Measurements from ENCODE around the gene ACVR1B. TPM values are rescaled to one million over a fixed set of nuclear protein-coding genes. Genes with fewer than 3 reads are reported as not detected.

Gene ACVR1B
- total and polyA plus RNA-seq, 2 of the 8 experiments (the other 6 are each of a cell fraction or from before 2014, with no cell fraction given), result 16.0 to 19.2 TPM

DNA sequence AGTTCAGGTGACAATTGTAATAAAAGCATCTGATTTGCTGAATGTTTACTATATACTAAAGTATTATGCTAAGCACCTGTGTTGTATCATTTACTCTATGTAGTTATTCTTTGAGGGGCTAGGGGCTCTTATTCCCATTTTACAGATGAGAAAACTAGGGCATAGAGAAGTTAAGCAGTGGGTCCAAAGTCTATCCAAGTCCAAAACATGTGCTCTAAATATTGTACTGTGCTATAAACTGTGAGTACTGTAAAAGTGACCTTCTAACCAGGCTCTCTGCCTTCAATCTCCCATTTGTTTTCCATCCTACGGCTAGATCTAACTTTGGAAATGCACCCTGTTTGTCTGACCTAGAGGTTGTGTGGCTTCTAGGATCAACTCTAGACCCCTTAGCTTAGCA is 9.0 kb downstream of the ACVR1B start:
- 0 out of 2 replicates have a peak, but pooled peaks cover 2% of the 10 kb centered on the region for H3K79me1 ChIP-seq (ENCODE audit: low read depth, low read length)
- no peak overlapping the region for H2AFZ ChIP-seq (ENCODE audit: low read length)
- peaks cover 0 to 2% (median under 1%) of the 10 kb centered on the region in 4 experiments; a peak in 1 of 7 replicates for H3K4me1 ChIP-seq (replicated peaks in 1 of 4; ENCODE audit: control insufficient read depth in 3 of 4, insufficient read depth in 4 of 4, low read length in 3 of 4)
- no peak overlapping the region for H3K27ac ChIP-seq (ENCODE audit: low read depth, low read length)
- H3K9ac ChIP-seq (replicated peaks in 1 of 4; ENCODE audit: extremely low read depth in 1 of 4, low read depth in 3 of 4, low read length in 3 of 4), result no peak overlapping the region
- ChIA-PET CTCF (ENCODE audit: partially characterized antibody) (interaction anchor here (4.3 kb wide), 1 partner anchor 11 kb away, joined by 40 read pairs; no protein-coding TSS in a partner anchor), POLR2A (ENCODE audit: partially characterized antibody) (no interaction called here)
- H3K4me3 ChIP-seq (ENCODE audit: extremely low read depth in 1 of 4, insufficient read depth in 2 of 4, low read depth in 3 of 4, low read length in 4 of 4), result no peak overlapping the region
- H2BK20ac ChIP-seq (ENCODE audit: low read length), result no peak overlapping the region
- no peak overlapping the region for H3K56ac ChIP-seq (replicated peaks; ENCODE audit: insufficient read length, low read depth, low read length)
- no peaks in the 10 kb centered on the region; the same call in 1 of the 2 replicates for H3K23me2 ChIP-seq (ENCODE audit: low read depth, low read length)
- DNase-seq (ENCODE audit: low read depth in 1 of 2, low spot score in 2 of 2) (no peak), FAIRE-seq (no peak)
- peaks cover 0 to 26% of the 10 kb centered on the region in 2 experiments; a peak in 2 of 4 replicates for H3K79me2 ChIP-seq (ENCODE audit: control insufficient read depth in 1 of 2, insufficient read depth in 2 of 2, low read length in 2 of 2)
- H3K9me3 ChIP-seq (ENCODE audit: insufficient read depth in 2 of 2, low read depth in 1 of 2, low read length in 1 of 2), result no peaks in the 10 kb centered on the region; a peak in 1 of 4 replicates
- no peak overlapping the region for H3K14ac ChIP-seq (ENCODE audit: insufficient read length)
- H3K4ac ChIP-seq (replicated peaks; ENCODE audit: insufficient read length, low read depth, low read length), result no peak overlapping the region
- H2BK5ac ChIP-seq (ENCODE audit: low read depth, low read length), result no peak overlapping the region
- no peak overlapping the region for H4K91ac ChIP-seq (replicated peaks; ENCODE audit: insufficient read length, low read length)
- no peak overlapping the region for H2BK120ac ChIP-seq (replicated peaks; ENCODE audit: low read depth, low read length)
- no peaks in the 10 kb centered on the region for H3K27me3 ChIP-seq (replicated peaks in 1 of 4; ENCODE audit: control insufficient read depth in 3 of 4, extremely low read depth in 1 of 4, insufficient read depth in 3 of 4, low read length in 3 of 4)
- WGBS, 2 experiments (ENCODE audit: extremely low coverage in 1 of 2, insufficient coverage in 1 of 2, insufficient read length in 1 of 2, insufficient replicate concordance in 2 of 2, low coverage in 1 of 2, low lambda C conversion rate in 2 of 2, missing lambda C conversion rate in 1 of 2), result 93% methylated on average over 1 of the region's 1 CpG; no CpG with 5 or more reads in 1 of the 2 experiments
- H2AK5ac ChIP-seq (ENCODE audit: low read depth, low read length), result no peak overlapping the region
- no peak overlapping the region for H4K5ac ChIP-seq (ENCODE audit: insufficient read length, low read depth, low read length)
- no peak overlapping the region for H3K23ac ChIP-seq (ENCODE audit: insufficient read length)
- H2BK15ac ChIP-seq (ENCODE audit: low read length), result no peak overlapping the region
- H4K8ac ChIP-seq (ENCODE audit: extremely low read depth, insufficient read depth, low read length), result no peak overlapping the region
- no peak overlapping the region for H3K18ac ChIP-seq (ENCODE audit: extremely low read depth, low read length)
- H3K4me2 ChIP-seq (ENCODE audit: insufficient read depth in 1 of 2, low read depth in 2 of 2, low read length in 2 of 2), result no peak overlapping the region
- peaks cover 0 to 7% (median 0%) of the 10 kb centered on the region in 4 experiments; a peak in 2 of 8 replicates for H3K36me3 ChIP-seq (ENCODE audit: control insufficient read depth in 2 of 4, insufficient read depth in 4 of 4, low read length in 3 of 4)
- no peak overlapping the region for H2BK12ac ChIP-seq (ENCODE audit: low read depth, low read length)
- H4K20me1 ChIP-seq (replicated peaks in 1 of 2; ENCODE audit: control insufficient read depth in 1 of 2, insufficient read depth in 2 of 2, low read length in 2 of 2), result peaks cover 4 to 13% of the 10 kb centered on the region in 2 experiments
- TF ChIP-seq FOSL1 (IDR thresholded peaks at IDR 0.05; ENCODE audit: insufficient read depth, low read depth, low read length), result no peak
- TF ChIP-seq, protein P1, sequence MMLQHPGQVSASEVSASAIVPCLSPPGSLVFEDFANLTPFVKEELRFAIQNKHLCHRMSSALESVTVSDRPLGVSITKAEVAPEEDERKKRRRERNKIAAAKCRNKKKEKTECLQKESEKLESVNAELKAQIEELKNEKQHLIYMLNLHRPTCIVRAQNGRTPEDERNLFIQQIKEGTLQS (IDR thresholded peaks at IDR 0.05; ENCODE audit: insufficient read depth, low read depth, low read length), result no peak
- no peak for TF ChIP-seq CBX8 (IDR thresholded peaks at IDR 0.05; ENCODE audit: borderline replicate concordance, low read depth, low read length)
- no peak for TF ChIP-seq KDM4A (IDR thresholded peaks at IDR 0.05; ENCODE audit: low read depth, low read length, severe bottlenecking)
- no peak for TF ChIP-seq POU5F1 (IDR thresholded peaks at IDR 0.05; ENCODE audit: low read depth, low read length)
- TF ChIP-seq CHD1 (IDR thresholded peaks at IDR 0.05; ENCODE audit: low read depth, low read length), result no peak
- TF ChIP-seq BRCA1 (IDR thresholded peaks at IDR 0.05; ENCODE audit: low read depth, low read length), result no peak
- TF ChIP-seq GABPA (IDR thresholded peaks at IDR 0.05; ENCODE audit: borderline replicate concordance, insufficient read depth, low read length), result no peak
- no peak for TF ChIP-seq RFX5 (IDR thresholded peaks at IDR 0.05; ENCODE audit: borderline replicate concordance, low read depth, low read length)
- TF ChIP-seq JUN (IDR thresholded peaks at IDR 0.05; ENCODE audit: low read depth, low read length), result no peak
- no peak for TF ChIP-seq ZNF274 (IDR thresholded peaks at IDR 0.05; ENCODE audit: borderline replicate concordance, extremely low read depth, low read length)
- no peak for TF ChIP-seq GTF2F1 (IDR thresholded peaks at IDR 0.05; ENCODE audit: borderline replicate concordance, low read depth, low read length)
- TF ChIP-seq NRF1 (IDR thresholded peaks at IDR 0.05; ENCODE audit: low read depth, low read length), result no peak
- no peak for TF ChIP-seq SRF (IDR thresholded peaks at IDR 0.05; ENCODE audit: low read depth, low read length)
